Anterior cingulate cortex (tissue), 58 donors: Measurements from ENCODE around the gene LMTK3.

Experiments
- DNase-seq, 58 donors: peaks; one replicate each; lab custom pipeline; 2025; lab: John Stamatoyannopoulos, UW

LMTK3 gene

GRCh38 chr19:48508729-48509411 lies 2.8 kb downstream of the LMTK3 start:
- no peak for DNase-seq

- no peak for DNase-seq
Observed at GRCh38 chr19:48507911-48508439, 3.7 kb downstream of the LMTK3 start.

- no peak for DNase-seq
Observed at GRCh38 chr19:48506138-48506733, 5.4 kb downstream of the LMTK3 start.

GRCh38 chr19:48502350-48503018 lies 9.2 kb downstream of the LMTK3 start:
- no peak for DNase-seq

GRCh38 chr19:48501494-48502349 lies 9.9 kb downstream of the LMTK3 start:
- peak in 6 of 58 donors; percentile 16 to 69 (median 26) for DNase-seq

GRCh38 chr19:48500830-48501493 lies 10.7 kb downstream of the LMTK3 start:
- no peak for DNase-seq

- no peak for DNase-seq
Observed at GRCh38 chr19:48499316-48500090, 12.1 kb downstream of the LMTK3 start.

- no peak for DNase-seq
Observed at GRCh38 chr19:48498595-48499311, 12.9 kb downstream of the LMTK3 start.

GRCh38 chr19:48497728-48498594 lies 13.7 kb downstream of the LMTK3 start:
- no peak for DNase-seq

- DNase-seq, result no peak
Observed at GRCh38 chr19:48496959-48497727, 14.5 kb downstream of the LMTK3 start.

- no peak for DNase-seq
Observed at GRCh38 chr19:48495396-48495795, 16.2 kb downstream of the LMTK3 start.

- peak in 1 of 58 donors; percentile 39 for DNase-seq
Observed at GRCh38 chr19:48493718-48494401, 17.8 kb downstream of the LMTK3 start.

- peak; percentile 6 to 98 (median 85) for DNase-seq
Observed at GRCh38 chr19:48492925-48493717, 18.5 kb downstream of the LMTK3 start.

- DNase-seq, result no peak
Observed at GRCh38 chr19:48491793-48492123, 19.9 kb downstream of the LMTK3 start.

GRCh38 chr19:48490981-48491792 lies 20.4 kb downstream of the LMTK3 start:
- DNase-seq, result peak in 2 of 58 donors; percentile 8 to 23
